ENCODE data around the gene LRMDA. TPM values are rescaled to one million over a fixed set of nuclear protein-coding genes. Genes with fewer than 3 reads are reported as not detected.

The LRMDA gene
- total RNA-seq, 1 experiment from 2014 or later = not detected

GRCh38 chr10:76255241-76255640 lies 823.8 kb downstream of the LRMDA start:
- no peak for DNase-seq (ENCODE audit: low spot score)
- Histone ChIP-seq H3K36me3 (ENCODE audit: insufficient read depth, low read length, poor library complexity, severe bottlenecking) (no peaks in the 10 kb centered on the region), H3K27ac (ENCODE audit: low read depth, low read length, poor library complexity, severe bottlenecking) (no peak overlapping the region), H3K4me1 (ENCODE audit: insufficient read depth, low read length, poor library complexity, severe bottlenecking) (no peaks in the 10 kb centered on the region), H3K9me3 (ENCODE audit: low read depth, low read length, poor library complexity, severe bottlenecking) (peaks cover 5% of the 10 kb centered on the region), H3K27me3 (replicated peaks; ENCODE audit: insufficient read depth, low read depth, low read length, poor library complexity) (no peaks in the 10 kb centered on the region), H3K4me3 (ENCODE audit: low read depth, low read length, poor library complexity, severe bottlenecking) (no peak overlapping the region)
- intact Hi-C loops (cut with micrococcal nuclease; ENCODE audit: unreplicated experiment) = no loop called here
- CTCF ChIA-PET = no interaction called here
- TF ChIP-seq CTCF (conservative IDR thresholded peaks at IDR 0.05; ENCODE audit: low read depth, low read length) = no peak
- POLR2A ChIA-PET (ENCODE audit: low non-redundant PET) = no interaction called here
- no TSS peak for BruUV-seq (replicated peaks)

GRCh38 chr10:76257816-76258215 lies 826.4 kb downstream of the LRMDA start:
- intact Hi-C loops (cut with micrococcal nuclease; ENCODE audit: unreplicated experiment) = no loop called here
- DNase-seq (ENCODE audit: low spot score) = no peak
- no TSS peak for BruUV-seq (replicated peaks)
- ChIA-PET POLR2A (ENCODE audit: low non-redundant PET) (no interaction called here), CTCF (no interaction called here)
- H3K4me1 ChIP-seq (ENCODE audit: insufficient read depth, low read length, poor library complexity, severe bottlenecking) = no peaks in the 10 kb centered on the region
- peaks cover 10% of the 10 kb centered on the region for H3K9me3 ChIP-seq (ENCODE audit: low read depth, low read length, poor library complexity, severe bottlenecking)
- H3K4me3 ChIP-seq (ENCODE audit: low read depth, low read length, poor library complexity, severe bottlenecking) = no peak overlapping the region
- no peaks in the 10 kb centered on the region for H3K27me3 ChIP-seq (replicated peaks; ENCODE audit: insufficient read depth, low read depth, low read length, poor library complexity)
- no peaks in the 10 kb centered on the region for H3K36me3 ChIP-seq (ENCODE audit: insufficient read depth, low read length, poor library complexity, severe bottlenecking)
- TF ChIP-seq EZH2 (IDR thresholded peaks at IDR 0.05; ENCODE audit: borderline replicate concordance, low read depth, low read length, poor library complexity, severe bottlenecking) = no peak
- TF ChIP-seq CTCF (conservative IDR thresholded peaks at IDR 0.05; ENCODE audit: low read depth, low read length) = no peak
- no peak overlapping the region for H3K27ac ChIP-seq (ENCODE audit: low read depth, low read length, poor library complexity, severe bottlenecking)

- no peak overlapping the region for H3K27ac ChIP-seq (ENCODE audit: low read depth, low read length, poor library complexity, severe bottlenecking)
- intact Hi-C loops (cut with micrococcal nuclease; ENCODE audit: unreplicated experiment) = no loop called here
- no peaks in the 10 kb centered on the region for H3K4me1 ChIP-seq (ENCODE audit: insufficient read depth, low read length, poor library complexity, severe bottlenecking)
- no peaks in the 10 kb centered on the region for H3K27me3 ChIP-seq (replicated peaks; ENCODE audit: insufficient read depth, low read depth, low read length, poor library complexity)
- H3K4me3 ChIP-seq (ENCODE audit: low read depth, low read length, poor library complexity, severe bottlenecking) = no peak overlapping the region
- CTCF ChIA-PET = no interaction called here
- TF ChIP-seq EZH2 (IDR thresholded peaks at IDR 0.05; ENCODE audit: borderline replicate concordance, low read depth, low read length, poor library complexity, severe bottlenecking) (no peak), CTCF (conservative IDR thresholded peaks at IDR 0.05; ENCODE audit: low read depth, low read length) (no peak)
- peaks cover 2% of the 10 kb centered on the region for H3K9me3 ChIP-seq (ENCODE audit: low read depth, low read length, poor library complexity, severe bottlenecking)
- no peak for DNase-seq (ENCODE audit: low spot score)
- no TSS peak for BruUV-seq (replicated peaks)
- POLR2A ChIA-PET (ENCODE audit: low non-redundant PET) = no interaction called here
- no peaks in the 10 kb centered on the region for H3K36me3 ChIP-seq (ENCODE audit: insufficient read depth, low read length, poor library complexity, severe bottlenecking)
Measured at GRCh38 chr10:76265441-76266113, 834.2 kb downstream of the LRMDA start.
